Epithelial cell of proximal tubule (primary cell): ENCODE data around the gene ALOX5AP. TPM values are rescaled to one million over a fixed set of nuclear protein-coding genes. Genes with fewer than 3 reads are reported as not detected.
A peak's percentile ranks its signal among the peaks of the same experiment; 100 is the strongest.

ENCODE experiments used
- DNase-seq: peaks from one replicate; pipeline ENCODE4 v3.0.0-alpha.2; 2011; ENCODE audit warnings: low read depth
- H3K4me3 ChIP-seq: 2 replicates; pipeline ENCODE4 v1.5.1; 2011; ENCODE audit warnings: low read depth, mild to moderate bottlenecking, low read length
- CTCF ChIP-seq: conservative IDR thresholded peaks from 2 replicates; pipeline ENCODE4 v1.5.1; 2012; ENCODE audit warnings: low read depth, mild to moderate bottlenecking, low read length
- total RNA-seq: library from RNA; depleted of rRNA; stranded (reverse); fragments of >200 nt; gene quantifications from 2 replicates; pipeline ENCODE4 v1.2.3, GENCODE V29; 2015

ALOX5AP gene
- total RNA-seq, 1 donor from 2014 or later = 2.5 TPM

- no peak for TF ChIP-seq CTCF
- no peak for DNase-seq
- H3K4me3 ChIP-seq = no peak overlapping the region
Observed at GRCh38 chr13:30729801-30730200, 5.5 kb upstream of the ALOX5AP start.

- no peak for TF ChIP-seq CTCF
- no peak overlapping the region for H3K4me3 ChIP-seq
- DNase-seq = no peak
Observed at GRCh38 chr13:30730526-30730925, 4.8 kb upstream of the ALOX5AP start.

- no peak overlapping the region for H3K4me3 ChIP-seq
- TF ChIP-seq CTCF = no peak
- no peak for DNase-seq
Observed at GRCh38 chr13:30731361-30732045, 3.8 kb upstream of the ALOX5AP start.

- no peak for DNase-seq
- no peak overlapping the region for H3K4me3 ChIP-seq
- TF ChIP-seq CTCF = no peak
Observed at GRCh38 chr13:30732046-30732390, 3.3 kb upstream of the ALOX5AP start.

- DNase-seq = peak; percentile 76
- no peak for TF ChIP-seq CTCF
- no peak overlapping the region for H3K4me3 ChIP-seq
Observed at GRCh38 chr13:30734439-30734838, 904 bp upstream of the ALOX5AP start.

GRCh38 chr13:30735872-30736175 is 481 bp downstream of the ALOX5AP start:
- no peak for DNase-seq
- no peak for TF ChIP-seq CTCF
- H3K4me3 ChIP-seq = no peak overlapping the region
